Measurements from ENCODE around the gene DYNLT2B.

GRCh38 chr3:196260784-196261183, 57.3 kb downstream of the DYNLT2B start:
- TF ChIP-seq POLR2A (IDR thresholded peaks at IDR 0.05) (no peak), CTCF (IDR thresholded peaks at IDR 0.05) (no peak), POLR2AphosphoS5 (IDR thresholded peaks at IDR 0.05) (no peak)
